Measurements from ENCODE around the gene HOXD9. TPM values are rescaled to one million over a fixed set of nuclear protein-coding genes. Genes with fewer than 3 reads are reported as not detected.

HOXD9 gene
- total RNA-seq, 2 experiments from 2014 or later, result not detected

- ChIA-PET POLR2A (interaction anchor here (0.7 kb wide), 1 partner anchor 314 kb away, joined by 3 read pairs; no protein-coding TSS in a partner anchor), CTCF (ENCODE audit: unreplicated experiment) (no interaction called here)
- Histone ChIP-seq H3K9me3 (ENCODE audit: low read length) (no peaks in the 10 kb centered on the region), H4K20me1 (ENCODE audit: insufficient read depth, low read length) (no peaks in the 10 kb centered on the region), H3K4me1 (ENCODE audit: insufficient read depth, low read length, poor library complexity, severe bottlenecking) (no peaks in the 10 kb centered on the region), H3K79me2 (ENCODE audit: insufficient read depth, low read depth, low read length) (no peaks in the 10 kb centered on the region), H3K4me2 (ENCODE audit: low read length) (no peak overlapping the region), H3K9me2 (ENCODE audit: insufficient read depth, low read length) (no peaks in the 10 kb centered on the region), H3K27ac (ENCODE audit: low read depth, low read length, poor library complexity, severe bottlenecking) (no peak overlapping the region), H3K36me3 (ENCODE audit: insufficient read depth, low read length) (no peaks in the 10 kb centered on the region), H2AFZ (ENCODE audit: low read length) (no peak overlapping the region), H3K4me3 (ENCODE audit: low read depth, low read length, poor library complexity, severe bottlenecking) (no peak overlapping the region)
- DNase-seq (ENCODE audit: low spot score), result no peak
- no TSS peak for BruUV-seq (replicated peaks)
- intact Hi-C loops (cut with micrococcal nuclease; ENCODE audit: unreplicated experiment), result no loop called here
- no peak for TF ChIP-seq CTCF (conservative IDR thresholded peaks at IDR 0.05; ENCODE audit: low read length)
- no peak for TF ChIP-seq EZH2phosphoT487 (IDR thresholded peaks at IDR 0.05; ENCODE audit: borderline replicate concordance, low read depth, low read length)
These were observed 47.5 kb upstream of the HOXD9 start for GRCh38 chr2:176074919-176075425.

DNA sequence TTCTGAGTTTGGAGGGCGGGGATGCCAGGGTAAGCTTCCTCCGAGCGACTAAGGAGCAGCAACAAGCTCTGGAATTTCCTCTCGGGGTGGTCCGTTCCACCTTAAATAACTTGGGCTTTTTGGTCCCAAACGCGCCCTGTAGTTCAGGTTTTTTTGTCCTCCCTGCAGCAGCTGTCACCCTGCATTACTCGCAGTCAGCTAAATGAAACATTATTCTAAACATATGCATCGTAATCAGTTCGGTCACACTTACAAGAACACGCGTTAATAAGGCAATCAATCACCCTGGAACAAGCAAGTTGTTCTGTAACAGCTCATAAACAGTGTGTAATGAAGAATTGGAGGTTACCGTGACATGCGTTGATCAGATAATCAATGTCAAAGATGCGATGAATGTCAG, 47.0 kb upstream of the HOXD9 start:
- no peak for DNase-seq (ENCODE audit: low spot score)
- Histone ChIP-seq H3K4me1 (ENCODE audit: insufficient read depth, low read length, poor library complexity, severe bottlenecking) (no peaks in the 10 kb centered on the region), H4K20me1 (ENCODE audit: insufficient read depth, low read length) (no peaks in the 10 kb centered on the region), H3K9me2 (ENCODE audit: insufficient read depth, low read length) (no peaks in the 10 kb centered on the region), H3K4me3 (ENCODE audit: low read depth, low read length, poor library complexity, severe bottlenecking) (no peak overlapping the region), H2AFZ (ENCODE audit: low read length) (no peak overlapping the region), H3K4me2 (ENCODE audit: low read length) (no peak overlapping the region), H3K79me2 (ENCODE audit: insufficient read depth, low read depth, low read length) (no peaks in the 10 kb centered on the region), H3K9me3 (ENCODE audit: low read length) (no peaks in the 10 kb centered on the region), H3K27ac (ENCODE audit: low read depth, low read length, poor library complexity, severe bottlenecking) (no peak overlapping the region), H3K36me3 (ENCODE audit: insufficient read depth, low read length) (no peaks in the 10 kb centered on the region)
- intact Hi-C loops (cut with micrococcal nuclease; ENCODE audit: unreplicated experiment), result no loop called here
- TF ChIP-seq CTCF (conservative IDR thresholded peaks at IDR 0.05; ENCODE audit: low read length), result no peak
- TF ChIP-seq EZH2phosphoT487 (IDR thresholded peaks at IDR 0.05; ENCODE audit: borderline replicate concordance, low read depth, low read length), result no peak
- no TSS peak for BruUV-seq (replicated peaks)
- ChIA-PET CTCF (ENCODE audit: unreplicated experiment) (interaction anchor here (0.5 kb wide), 1 partner anchor 596 kb away, joined by 3 read pairs; no protein-coding TSS in a partner anchor), POLR2A (interaction anchor here (0.7 kb wide), 1 partner anchor 313 kb away, joined by 3 read pairs; no protein-coding TSS in a partner anchor)

GRCh38 chr2:176076063-176076462, 46.5 kb upstream of the HOXD9 start:
- no peaks in the 10 kb centered on the region for H3K36me3 ChIP-seq (ENCODE audit: insufficient read depth, low read length)
- no peaks in the 10 kb centered on the region for H4K20me1 ChIP-seq (ENCODE audit: insufficient read depth, low read length)
- no peaks in the 10 kb centered on the region for H3K79me2 ChIP-seq (ENCODE audit: insufficient read depth, low read depth, low read length)
- no peak overlapping the region for H3K27ac ChIP-seq (ENCODE audit: low read depth, low read length, poor library complexity, severe bottlenecking)
- DNase-seq (ENCODE audit: low spot score), result no peak
- H3K9me3 ChIP-seq (ENCODE audit: low read length), result no peaks in the 10 kb centered on the region
- H3K9me2 ChIP-seq (ENCODE audit: insufficient read depth, low read length), result no peaks in the 10 kb centered on the region
- no peak for TF ChIP-seq CTCF (conservative IDR thresholded peaks at IDR 0.05; ENCODE audit: low read length)
- TF ChIP-seq EZH2phosphoT487 (IDR thresholded peaks at IDR 0.05; ENCODE audit: borderline replicate concordance, low read depth, low read length), result no peak
- no peak overlapping the region for H2AFZ ChIP-seq (ENCODE audit: low read length)
- ChIA-PET POLR2A (no interaction called here), CTCF (ENCODE audit: unreplicated experiment) (interaction anchor here (0.5 kb wide), 1 partner anchor 597 kb away, joined by 3 read pairs; no protein-coding TSS in a partner anchor)
- intact Hi-C loops (cut with micrococcal nuclease; ENCODE audit: unreplicated experiment), result no loop called here
- no TSS peak for BruUV-seq (replicated peaks)
- no peak overlapping the region for H3K4me2 ChIP-seq (ENCODE audit: low read length)
- no peak overlapping the region for H3K4me3 ChIP-seq (ENCODE audit: low read depth, low read length, poor library complexity, severe bottlenecking)
- H3K4me1 ChIP-seq (ENCODE audit: insufficient read depth, low read length, poor library complexity, severe bottlenecking), result no peaks in the 10 kb centered on the region
